PFSK-1 (cell line): Measurements from ENCODE around the gene USPL1.

Experiments
- FOXP2 ChIP-seq: optimal IDR thresholded peaks from 2 replicates; pipeline ENCODE3; 2011; ENCODE audit warnings: borderline replicate concordance, control low read depth, inconsistent platforms; ENCODE audit not compliant: insufficient read depth; ENCODE audit errors: extremely low read length, extremely low read depth
- POLR2AphosphoS5 ChIP-seq: IDR thresholded peaks from 2 replicates; pipeline ENCODE4 v1.6.1; 2012; ENCODE audit warnings: low read depth, mild to moderate bottlenecking, control low read depth, low read length, moderate library complexity
- REST ChIP-seq, 2 experiments: IDR thresholded peaks; 2 replicates each; pipeline versions ENCODE4 v1.6.1 to v1.8.0; 2011 to 2012; ENCODE audit warnings: low read depth in 2 of 2, low read length in 2 of 2, control low read depth in 1 of 2, inconsistent platforms in 1 of 2, mild to moderate bottlenecking in 1 of 2, moderate library complexity in 1 of 2; ENCODE audit not compliant: insufficient read depth in 1 of 2
- SIN3A ChIP-seq: IDR thresholded peaks from 2 replicates; pipeline ENCODE4 v1.6.1; 2012; ENCODE audit warnings: mild to moderate bottlenecking, low read length, moderate library complexity, borderline replicate concordance; ENCODE audit not compliant: insufficient read depth
- TAF1 ChIP-seq: IDR thresholded peaks from 2 replicates; pipeline ENCODE4 v1.6.1; 2012; ENCODE audit warnings: low read length, control low read depth, borderline replicate concordance; ENCODE audit not compliant: insufficient read depth

- TF ChIP-seq FOXP2 (no peak), REST (IDR thresholded peaks at IDR 0.05; ENCODE audit: insufficient read depth in 1 of 2, low read depth in 2 of 2, low read length in 2 of 2) (no peak), POLR2AphosphoS5 (no peak), TAF1 (no peak), SIN3A (no peak)
These were observed 17.1 kb downstream of the USPL1 start for GRCh38 chr13:30634838-30635237.
